CD8-positive, alpha-beta memory T cell (primary cell): Measurements from ENCODE around the gene SAMD4B. TPM values are rescaled to one million over a fixed set of nuclear protein-coding genes. Genes with fewer than 3 reads are reported as not detected.
"Not testable (repeated sequence)": the region's sequence is repeated elsewhere in the genome, so short reads cannot be mapped to it uniquely, and the experiment has no call there.

ENCODE experiments used
- CTCF ChIA-PET: fragments of 350-600 bp; sonication (Branson Sonifier 250); formaldehyde crosslinking; loops from one replicate; lab custom pipeline; 2021; ENCODE audit warnings: antibody characterized with exemption; lab: Charles Lee
- POLR2A ChIA-PET: fragments of 350-600 bp; sonication (Branson Sonifier 250); formaldehyde crosslinking; loops from one replicate; lab custom pipeline; 2021; ENCODE audit warnings: antibody characterized with exemption; lab: Charles Lee
- DNase-seq, 5 donors: peaks; one replicate each; pipeline versions ENCODE4 v3.0.0 to v3.0.0-alpha.2; 2020 to 2022; ENCODE audit warnings: mixed read lengths in 1 of 5
- H3K27ac ChIP-seq: one replicate; pipeline ENCODE4 v1.7.0; 2013; ENCODE audit warnings: low read depth, mild to moderate bottlenecking, low read length, moderate library complexity
- H3K27me3 ChIP-seq: 2 replicates; pipeline ENCODE4 v1.7.0; 2013; ENCODE audit warnings: low read length, mild to moderate bottlenecking; ENCODE audit not compliant: insufficient read depth, poor library complexity, severe bottlenecking
- H3K36me3 ChIP-seq: 2 replicates; pipeline ENCODE4 v1.7.0; 2013; ENCODE audit warnings: mild to moderate bottlenecking, low read length, moderate library complexity; ENCODE audit not compliant: insufficient read depth
- H3K4me1 ChIP-seq: 2 replicates; pipeline ENCODE4 v1.7.0; 2013; ENCODE audit warnings: mild to moderate bottlenecking, low read length, moderate library complexity; ENCODE audit not compliant: insufficient read depth
- H3K4me3 ChIP-seq: 2 replicates; pipeline ENCODE4 v1.7.0; 2013; ENCODE audit warnings: mild to moderate bottlenecking, low read length
- H3K9me3 ChIP-seq: 2 replicates; pipeline ENCODE4 v1.7.0; 2013; ENCODE audit warnings: mild to moderate bottlenecking, low read length
- H3K27ac Mint-ChIP-seq, 8 donors: one replicate each; pipeline ENCODE4 v1.8.0; 2020 to 2021; ENCODE audit warnings: mixed read lengths in 8 of 8, mild to moderate bottlenecking in 6 of 8, inconsistent platforms in 3 of 8, moderate library complexity in 3 of 8
- H3K27me3 Mint-ChIP-seq, 2 donors: one replicate each; pipeline ENCODE4 v1.8.0; 2020 to 2021; ENCODE audit warnings: mixed read lengths in 2 of 2, mild to moderate bottlenecking in 1 of 2, moderate library complexity in 1 of 2
- H3K36me3 Mint-ChIP-seq, 3 donors: one replicate each; pipeline ENCODE4 v1.8.0; 2020 to 2021; ENCODE audit warnings: mixed read lengths in 3 of 3, inconsistent platforms in 1 of 3, mild to moderate bottlenecking in 1 of 3
- H3K4me1 Mint-ChIP-seq, 3 donors: one replicate each; pipeline ENCODE4 v1.8.0; 2020 to 2021; ENCODE audit warnings: mixed read lengths in 3 of 3, inconsistent platforms in 1 of 3, mild to moderate bottlenecking in 1 of 3
- H3K4me3 Mint-ChIP-seq, 7 donors: one replicate each; pipeline ENCODE4 v1.8.0; 2020 to 2021; ENCODE audit warnings: mixed read lengths in 7 of 7, mild to moderate bottlenecking in 6 of 7, moderate library complexity in 4 of 7, inconsistent platforms in 2 of 7
- H3K9me3 Mint-ChIP-seq, 5 donors: one replicate each; pipeline ENCODE4 v1.8.0; 2020 to 2022; ENCODE audit warnings: mixed read lengths in 5 of 5, mild to moderate bottlenecking in 3 of 5, moderate library complexity in 2 of 5, inconsistent platforms in 1 of 5
- polyA plus RNA-seq: library from polyadenylated mRNA; unstranded; fragments of 300-500 nt; fragmentation: Illumina TruSeq; gene quantifications from one replicate; pipeline ENCODE4 v1.2.3, GENCODE V29; 2021
- total RNA-seq, 2 experiments: library from RNA; stranded (reverse); gene quantifications; one replicate each; pipeline ENCODE4 v1.2.3, GENCODE V29; 2021

Gene SAMD4B
- total and polyA plus RNA-seq, 3 experiments from 2014 or later: 18.7 to 55.6 (median 54.3) TPM

GRCh38 chr19:39307046-39307821 lies 35.0 kb upstream of the SAMD4B start:
- Histone ChIP-seq H3K27me3 (no peaks in the 10 kb centered on the region), H3K36me3 (no peaks in the 10 kb centered on the region), H3K4me3 (no peak overlapping the region), H3K4me1 (no peaks in the 10 kb centered on the region), H3K27ac (no peak overlapping the region), H3K9me3 (no peaks in the 10 kb centered on the region)
- peak overlapping the region in 1 of 7 donors; percentile 23 for H3K4me3 Mint-ChIP-seq
- CTCF ChIA-PET: no interaction called here
- POLR2A ChIA-PET: no interaction called here
- no peaks in the 10 kb centered on the region for H3K9me3 Mint-ChIP-seq
- DNase-seq: peak in 1 of 5 donors; percentile 42
- peaks cover 0 to 37% (median 7%) of the 10 kb centered on the region in 3 donors for H3K36me3 Mint-ChIP-seq
- H3K27me3 Mint-ChIP-seq: peaks cover 0 to 1% of the 10 kb centered on the region in 2 donors
- no peak overlapping the region for H3K27ac Mint-ChIP-seq
- H3K4me1 Mint-ChIP-seq: peaks cover 5 to 19% (median 11%) of the 10 kb centered on the region in 3 donors

GRCh38 chr19:39307822-39308530 lies 34.2 kb upstream of the SAMD4B start:
- Mint-ChIP-seq H3K4me1 (peaks cover 5 to 19% (median 15%) of the 10 kb centered on the region in 3 donors), H3K27me3 (peaks cover 0 to 1% of the 10 kb centered on the region in 2 donors), H3K27ac (no peak overlapping the region), H3K9me3 (no peaks in the 10 kb centered on the region), H3K4me3 (no peak overlapping the region), H3K36me3 (peaks cover 2 to 43% (median 10%) of the 10 kb centered on the region in 3 donors)
- H3K36me3 ChIP-seq: no peaks in the 10 kb centered on the region
- H3K4me3 ChIP-seq: no peak overlapping the region
- H3K9me3 ChIP-seq: no peaks in the 10 kb centered on the region
- H3K27me3 ChIP-seq: no peaks in the 10 kb centered on the region
- ChIA-PET POLR2A (no interaction called here), CTCF (no interaction called here)
- H3K4me1 ChIP-seq: no peaks in the 10 kb centered on the region
- H3K27ac ChIP-seq: no peak overlapping the region
- peak in 1 of 5 donors; percentile 45 for DNase-seq

- no peaks in the 10 kb centered on the region for H3K9me3 ChIP-seq
- no peak overlapping the region for H3K27ac ChIP-seq
- ChIA-PET CTCF (interaction anchor here (0.5 kb wide), 1 partner anchor 46 kb away, joined by 3 read pairs; no protein-coding TSS in a partner anchor), POLR2A (interaction anchor here (0.7 kb wide), 1 partner anchor 9 kb away, joined by 8 read pairs; no protein-coding TSS in a partner anchor)
- no peak overlapping the region for H3K4me3 ChIP-seq
- DNase-seq: peak in 1 of 5 donors; percentile 39
- H3K4me1 Mint-ChIP-seq: peaks cover 5 to 19% (median 15%) of the 10 kb centered on the region in 3 donors
- no peaks in the 10 kb centered on the region for H3K36me3 ChIP-seq
- H3K27me3 ChIP-seq: no peaks in the 10 kb centered on the region
- H3K9me3 Mint-ChIP-seq: no peaks in the 10 kb centered on the region
- H3K27ac Mint-ChIP-seq: peak overlapping the region in 3 of 8 donors; percentile 17 to 73 (median 63)
- peak overlapping the region in 1 of 7 donors; percentile 26 for H3K4me3 Mint-ChIP-seq
- peaks cover 0 to 1% of the 10 kb centered on the region in 2 donors for H3K27me3 Mint-ChIP-seq
- H3K36me3 Mint-ChIP-seq: peaks cover 2 to 48% (median 10%) of the 10 kb centered on the region in 3 donors
- H3K4me1 ChIP-seq: no peaks in the 10 kb centered on the region
Measured at GRCh38 chr19:39308531-39309304, 33.5 kb upstream of the SAMD4B start.

- not testable (repeated sequence) for H3K27me3 Mint-ChIP-seq, H3K9me3 ChIP-seq, H3K27me3 ChIP-seq, H3K4me3 ChIP-seq, H3K4me1 ChIP-seq, H3K9me3 Mint-ChIP-seq, H3K27ac Mint-ChIP-seq, H3K27ac ChIP-seq, H3K36me3 ChIP-seq, H3K4me3 Mint-ChIP-seq
- peaks cover 2 to 53% (median 10%) of the 10 kb centered on the region in 3 donors for H3K36me3 Mint-ChIP-seq
- DNase-seq: peak in 1 of 5 donors; percentile 14
- ChIA-PET POLR2A (interaction anchor here (0.7 kb wide), 1 partner anchor 10 kb away, joined by 8 read pairs; no protein-coding TSS in a partner anchor), CTCF (interaction anchor here (0.5 kb wide), 1 partner anchor 46 kb away, joined by 3 read pairs; no protein-coding TSS in a partner anchor)
- peaks cover 5 to 19% (median 15%) of the 10 kb centered on the region in 3 donors for H3K4me1 Mint-ChIP-seq
Measured at GRCh38 chr19:39309305-39309670, 32.9 kb upstream of the SAMD4B start.

- no peaks in the 10 kb centered on the region for H3K9me3 ChIP-seq
- Mint-ChIP-seq H3K27me3 (no peaks in the 10 kb centered on the region), H3K4me1 (peaks cover 5 to 19% (median 15%) of the 10 kb centered on the region in 3 donors), H3K27ac (peak overlapping the region in 4 of 8 donors; percentile 29 to 95 (median 66)), H3K9me3 (no peaks in the 10 kb centered on the region), H3K4me3 (no peak overlapping the region), H3K36me3 (peaks cover 3 to 64% (median 11%) of the 10 kb centered on the region in 3 donors)
- CTCF ChIA-PET: no interaction called here
- POLR2A ChIA-PET: no interaction called here
- no peaks in the 10 kb centered on the region for H3K36me3 ChIP-seq
- DNase-seq: peak in 1 of 5 donors; percentile 21
- H3K27me3 ChIP-seq: no peaks in the 10 kb centered on the region
- no peaks in the 10 kb centered on the region for H3K4me1 ChIP-seq
- H3K4me3 ChIP-seq: no peak overlapping the region
- peak overlapping the region; percentile 47 for H3K27ac ChIP-seq
Measured at GRCh38 chr19:39310558-39311311, 31.5 kb upstream of the SAMD4B start.

- H3K27ac ChIP-seq: no peak overlapping the region
- CTCF ChIA-PET: interaction anchor here (1.4 kb wide), 1 partner anchor 10 kb away, joined by 3 read pairs; no protein-coding TSS in a partner anchor
- peaks cover 2% of the 10 kb centered on the region for H3K4me1 ChIP-seq
- no peaks in the 10 kb centered on the region for H3K27me3 ChIP-seq
- peak in 1 of 5 donors; percentile 43 for DNase-seq
- H3K9me3 ChIP-seq: no peaks in the 10 kb centered on the region
- H3K4me3 ChIP-seq: no peak overlapping the region
- H3K4me3 Mint-ChIP-seq: no peak overlapping the region
- peaks cover 9 to 67% (median 13%) of the 10 kb centered on the region in 3 donors for H3K36me3 Mint-ChIP-seq
- H3K9me3 Mint-ChIP-seq: no peaks in the 10 kb centered on the region
- no peaks in the 10 kb centered on the region for H3K27me3 Mint-ChIP-seq
- no peaks in the 10 kb centered on the region for H3K36me3 ChIP-seq
- H3K27ac Mint-ChIP-seq: no peak overlapping the region
- H3K4me1 Mint-ChIP-seq: peaks cover 16 to 34% (median 21%) of the 10 kb centered on the region in 3 donors
- POLR2A ChIA-PET: no interaction called here
Measured at GRCh38 chr19:39314016-39314728, 28.0 kb upstream of the SAMD4B start.
